ENCODE data around the gene PHTF2. TPM values are rescaled to one million over a fixed set of nuclear protein-coding genes. Genes with fewer than 3 reads are reported as not detected.
"Not testable (repeated sequence)": the region's sequence is repeated elsewhere in the genome, so short reads cannot be mapped to it uniquely, and the experiment has no call there.

Gene PHTF2
- total RNA-seq, 1 donor from 2014 or later, result 22.3 TPM

DNA sequence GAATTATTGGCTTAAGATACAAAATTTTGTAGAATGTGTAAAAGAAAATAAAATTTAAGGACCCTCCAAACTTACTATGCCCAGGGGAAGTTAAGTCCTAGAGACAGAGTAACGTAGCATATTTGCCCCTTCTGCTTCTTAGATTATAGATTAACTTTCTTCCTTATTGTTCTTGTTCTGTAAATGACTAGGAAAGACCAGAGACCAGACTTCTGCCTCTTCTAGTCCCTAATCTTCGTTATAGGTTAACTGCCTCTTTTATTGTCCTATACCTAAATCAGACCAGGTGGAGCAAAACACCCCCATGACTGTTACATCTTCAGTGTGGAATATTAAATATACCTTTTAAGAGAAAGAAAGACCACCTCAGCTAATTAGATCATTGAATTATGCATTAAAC lies 160.5 kb downstream of the PHTF2 start:
- intact Hi-C loops (cut with micrococcal nuclease), result no loop called here
- ATAC-seq (no peak), DNase-seq (no peak)

DNA sequence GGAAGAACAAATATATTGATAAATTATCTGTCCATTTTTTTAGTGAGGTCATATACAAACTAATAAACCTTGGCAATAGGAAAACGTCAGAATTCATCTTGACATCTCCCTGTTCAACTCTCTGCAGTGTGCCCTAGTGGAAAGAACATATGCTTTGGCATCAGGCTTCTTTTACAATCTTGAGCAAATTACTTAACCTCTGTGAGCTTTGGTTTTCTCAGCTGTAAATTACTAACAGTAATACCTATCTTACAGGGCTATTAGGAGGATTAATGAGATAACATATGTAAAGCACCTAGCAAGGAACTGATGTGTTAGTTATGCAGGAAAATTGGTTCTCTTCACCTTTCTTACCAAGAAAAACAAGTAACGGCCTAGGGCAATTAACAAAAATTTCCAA lies 161.8 kb downstream of the PHTF2 start:
- ATAC-seq (no peak), DNase-seq (no peak)
- intact Hi-C loops (cut with micrococcal nuclease), result no loop called here

DNA sequence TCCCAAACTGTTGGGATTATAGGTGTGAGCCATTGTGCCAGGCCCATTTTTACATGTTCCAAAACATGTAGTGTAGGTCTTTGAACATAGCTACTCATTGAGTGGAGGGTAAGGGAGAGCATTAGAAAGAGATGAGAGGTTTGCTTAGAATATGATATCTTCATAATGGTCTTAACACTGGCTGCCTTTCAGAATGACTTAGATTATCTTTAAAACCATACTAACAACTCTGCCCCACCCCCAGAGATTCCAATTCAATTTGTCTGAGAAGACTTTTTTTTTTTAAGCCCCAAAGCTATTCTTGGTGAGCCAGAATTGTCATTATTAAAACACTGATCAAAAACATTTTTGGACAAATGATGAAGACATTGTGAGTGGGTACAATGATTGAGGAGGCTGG lies 168.9 kb downstream of the PHTF2 start:
- intact Hi-C loops (cut with micrococcal nuclease), result no loop called here
- no peak for DNase-seq
- no peak for ATAC-seq

DNA sequence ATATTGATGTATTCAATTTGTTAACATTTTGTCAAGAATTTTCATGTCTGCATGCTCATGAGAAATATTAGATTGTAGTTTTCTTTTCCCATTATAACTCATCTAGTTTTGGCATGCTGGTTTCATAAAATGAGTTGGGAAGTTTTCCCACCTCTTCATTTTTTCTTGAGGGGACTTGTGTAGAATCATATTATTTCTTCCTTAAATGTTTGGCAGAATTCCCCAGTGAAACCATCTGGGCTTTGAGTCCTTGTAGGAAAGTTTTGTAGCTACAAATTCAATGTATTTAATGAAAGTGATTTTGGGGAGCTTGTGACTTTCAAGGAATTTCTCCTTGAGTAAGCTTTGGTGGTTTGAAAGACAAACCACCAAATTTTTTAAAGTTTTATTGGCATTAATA lies 173.2 kb downstream of the PHTF2 start:
- DNase-seq, result no peak
- intact Hi-C loops (cut with micrococcal nuclease), result no loop called here

DNA sequence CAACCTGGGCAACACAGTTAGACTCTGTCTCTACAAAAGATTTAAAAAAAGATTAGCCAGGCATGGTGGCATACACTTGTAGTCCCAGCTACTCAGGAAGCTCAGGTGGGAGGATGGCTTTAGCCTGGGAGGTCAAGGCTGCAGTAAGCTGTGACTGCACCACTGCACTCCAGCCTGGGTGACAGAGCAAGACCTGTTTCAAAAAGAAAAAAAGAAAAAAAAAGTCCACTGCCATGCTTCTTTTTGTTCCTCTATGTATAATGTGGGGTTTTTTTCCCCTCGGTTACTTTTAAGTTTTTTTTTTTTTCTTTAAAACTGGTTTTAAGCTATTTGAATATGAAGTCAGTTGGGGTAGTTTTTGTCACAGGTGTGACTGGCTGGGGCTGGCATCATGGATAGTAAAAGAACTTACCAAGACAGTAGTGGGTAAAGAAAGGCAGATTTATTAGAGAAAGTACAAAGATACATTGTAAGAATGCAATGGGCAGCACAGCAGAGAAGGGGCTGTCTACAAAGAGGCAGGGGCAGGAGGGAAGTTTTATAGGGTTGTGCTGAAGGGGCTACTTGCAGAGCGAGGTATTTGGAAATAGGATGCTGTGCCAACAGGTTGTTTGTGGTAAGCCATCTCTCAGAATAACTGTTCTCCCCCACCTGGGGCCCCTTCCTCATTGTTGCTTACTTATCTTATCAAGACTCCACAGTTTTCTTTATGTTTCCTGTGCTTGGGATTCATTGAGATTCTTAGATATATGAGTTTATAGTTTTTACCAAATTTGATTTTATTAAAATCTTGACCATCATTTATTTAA lies 177.3 kb downstream of the PHTF2 start:
- intact Hi-C loops (cut with micrococcal nuclease), result no loop called here
- ATAC-seq, result no peak

More for the DNA sequence above, 173.2 kb downstream of the PHTF2 start:
- no peak for ATAC-seq

DNA sequence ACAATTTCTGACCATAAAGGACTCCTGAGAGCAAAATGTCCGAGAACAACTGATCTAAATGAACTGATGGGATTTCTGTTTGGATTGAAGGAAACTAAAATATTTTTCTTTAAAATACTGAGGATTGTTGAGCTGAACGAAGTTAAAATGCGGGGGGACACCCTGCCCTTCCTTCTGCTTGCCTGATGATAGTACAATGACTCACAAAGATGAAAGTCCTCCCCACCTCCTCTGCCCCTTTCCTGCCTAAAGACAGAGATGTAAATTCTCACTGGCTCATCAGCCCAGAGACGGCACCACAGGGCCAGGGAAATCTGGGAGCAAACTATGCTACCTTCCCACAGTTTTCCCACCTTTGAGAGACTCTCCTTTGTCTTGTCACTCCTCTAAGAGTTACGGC lies 180.6 kb downstream of the PHTF2 start:
- DNase-seq (no peak), ATAC-seq (no peak)
- intact Hi-C loops (cut with micrococcal nuclease), result no loop called here

More for the DNA sequence above, 177.3 kb downstream of the PHTF2 start:
- DNase-seq, result no peak

DNA sequence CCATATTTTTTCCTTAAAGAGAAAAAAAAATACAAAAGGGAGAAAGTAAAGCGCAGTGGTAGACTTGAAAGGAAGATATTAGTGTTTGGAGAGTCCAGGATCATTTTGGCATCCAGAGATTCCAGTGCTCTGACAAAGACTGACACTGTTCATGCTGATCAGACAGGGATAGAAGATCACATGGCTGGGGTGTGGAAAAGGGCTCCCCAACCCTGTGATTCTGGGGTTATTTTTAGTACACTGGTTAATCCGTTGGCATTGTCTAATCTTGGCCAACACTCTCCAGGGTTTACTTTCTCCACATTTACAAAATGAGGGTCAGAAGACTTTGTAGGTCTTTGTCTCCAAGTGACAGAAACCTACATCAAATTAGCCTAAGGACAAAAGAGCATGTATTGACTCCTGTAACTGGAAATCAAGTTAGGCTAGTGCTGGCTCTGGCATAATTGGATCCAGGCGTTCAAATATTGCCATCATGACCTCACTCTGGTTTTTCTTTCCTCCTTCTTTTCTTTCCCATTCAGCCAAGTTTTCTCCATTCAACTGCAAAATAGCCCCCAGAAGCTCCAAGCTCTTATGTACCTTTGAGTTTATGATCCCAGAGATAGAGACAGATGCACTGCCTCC lies 181.6 kb downstream of the PHTF2 start:
- intact Hi-C loops (cut with micrococcal nuclease), result no loop called here
- DNase-seq (no peak), ATAC-seq (no peak)

DNA sequence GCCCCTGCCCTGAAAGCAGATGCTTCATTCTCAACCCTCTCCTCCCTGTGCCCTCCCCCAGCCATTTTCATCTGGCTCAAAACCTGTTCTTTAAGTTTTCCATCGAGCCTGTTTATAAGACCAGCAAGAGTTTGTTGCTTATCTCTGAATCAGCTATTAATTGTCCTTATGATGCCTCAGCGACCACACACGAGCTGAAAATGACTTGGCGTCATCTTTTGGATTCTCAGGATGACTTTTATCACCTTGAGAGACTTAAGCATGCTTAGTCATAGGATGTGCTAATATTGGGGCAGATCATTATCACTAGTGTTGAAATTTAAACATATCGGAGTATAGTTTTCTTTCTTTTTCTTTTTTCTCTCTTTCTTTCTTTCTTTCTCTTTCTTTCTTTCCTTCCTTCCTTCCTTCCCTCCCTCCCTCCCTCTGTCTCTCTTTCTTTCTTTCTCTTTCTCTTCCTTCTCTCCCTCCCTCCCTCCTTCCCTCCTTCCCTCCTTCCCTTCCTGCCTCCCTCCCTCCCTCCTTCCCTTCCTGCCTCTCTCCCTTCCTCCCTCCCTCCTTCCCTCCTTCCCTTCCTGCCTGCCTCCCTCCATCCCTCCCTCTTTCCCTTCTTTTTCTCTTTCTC lies 184.5 kb downstream of the PHTF2 start:
- DNase-seq (no peak), ATAC-seq (no peak)
- intact Hi-C loops (cut with micrococcal nuclease), result no loop called here

DNA sequence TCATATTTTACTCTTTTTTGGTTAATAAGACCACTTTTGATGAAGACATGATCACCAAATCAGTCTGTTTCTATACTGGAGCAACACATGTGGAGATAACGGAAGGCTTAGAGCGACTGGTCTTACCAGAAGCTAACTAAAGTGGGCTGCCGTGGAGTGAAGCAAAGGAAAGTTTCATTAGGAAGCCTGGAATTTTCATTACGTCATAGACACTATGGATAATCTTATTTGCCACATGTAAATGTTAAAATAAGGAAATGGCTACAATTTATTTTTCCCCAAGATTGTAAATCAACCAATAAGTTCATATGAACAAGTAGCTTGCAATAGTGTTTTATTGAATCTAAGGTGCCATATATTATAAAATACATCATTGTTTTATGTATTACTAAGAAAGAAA lies 185.4 kb downstream of the PHTF2 start:
- no peak for ATAC-seq
- intact Hi-C loops (cut with micrococcal nuclease), result no loop called here
- DNase-seq, result no peak

DNA sequence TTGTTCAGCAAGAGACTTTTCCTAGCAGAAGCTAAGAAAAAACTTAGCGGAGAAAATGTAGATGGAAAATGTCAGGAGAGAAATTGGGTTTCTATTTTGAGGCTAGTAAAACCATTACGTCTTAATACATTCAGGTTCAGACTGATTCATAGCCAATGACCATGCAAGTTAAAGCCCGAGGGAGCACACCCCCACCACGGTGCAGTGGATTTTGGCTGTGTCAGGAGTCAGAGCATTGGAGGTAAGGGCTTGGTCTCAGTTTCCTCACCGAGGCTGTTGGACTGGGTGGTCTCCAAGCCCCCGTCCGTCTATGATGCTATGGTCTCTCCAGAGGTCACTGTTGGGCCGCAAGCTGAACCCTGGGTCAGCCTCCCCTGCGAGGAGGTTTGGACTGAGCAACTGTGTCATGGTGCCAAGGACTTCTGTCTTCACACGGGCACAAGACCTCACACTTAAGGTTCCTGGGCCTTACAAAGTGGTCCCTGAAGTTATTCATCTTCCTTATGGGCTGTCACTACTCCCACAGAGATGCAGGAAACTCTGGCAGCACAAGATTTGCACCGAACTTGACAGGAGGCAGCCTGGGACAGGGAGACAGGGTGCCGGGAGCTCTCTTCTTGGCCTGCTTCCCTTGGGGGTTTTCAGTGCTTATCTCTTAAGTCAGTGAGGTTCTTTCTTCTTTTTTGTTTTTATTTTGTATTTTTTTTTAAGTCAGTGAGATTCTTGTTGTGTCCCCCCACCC lies 186.8 kb downstream of the PHTF2 start:
- ATAC-seq (no peak), DNase-seq (no peak)
- intact Hi-C loops (cut with micrococcal nuclease), result no loop called here

DNA sequence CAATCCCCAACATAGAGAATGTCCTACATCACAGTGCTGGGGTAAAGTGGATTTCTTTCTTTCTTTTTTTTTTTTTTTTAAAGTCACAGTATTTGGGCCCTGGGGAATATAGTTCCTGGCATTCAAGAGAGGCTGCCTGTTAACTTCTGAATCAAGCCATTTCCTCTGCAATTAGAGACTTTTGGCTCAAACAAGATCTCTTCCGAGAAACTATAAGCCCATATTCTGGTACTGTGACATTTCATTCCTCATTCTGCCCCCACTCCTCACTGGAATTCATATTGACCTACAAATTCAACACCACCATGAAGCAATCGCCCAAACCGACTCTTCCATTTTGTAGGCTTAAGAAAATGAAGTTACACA lies 187.4 kb downstream of the PHTF2 start:
- no peak for DNase-seq
- intact Hi-C loops (cut with micrococcal nuclease), result no loop called here
- ATAC-seq, result no peak

DNA sequence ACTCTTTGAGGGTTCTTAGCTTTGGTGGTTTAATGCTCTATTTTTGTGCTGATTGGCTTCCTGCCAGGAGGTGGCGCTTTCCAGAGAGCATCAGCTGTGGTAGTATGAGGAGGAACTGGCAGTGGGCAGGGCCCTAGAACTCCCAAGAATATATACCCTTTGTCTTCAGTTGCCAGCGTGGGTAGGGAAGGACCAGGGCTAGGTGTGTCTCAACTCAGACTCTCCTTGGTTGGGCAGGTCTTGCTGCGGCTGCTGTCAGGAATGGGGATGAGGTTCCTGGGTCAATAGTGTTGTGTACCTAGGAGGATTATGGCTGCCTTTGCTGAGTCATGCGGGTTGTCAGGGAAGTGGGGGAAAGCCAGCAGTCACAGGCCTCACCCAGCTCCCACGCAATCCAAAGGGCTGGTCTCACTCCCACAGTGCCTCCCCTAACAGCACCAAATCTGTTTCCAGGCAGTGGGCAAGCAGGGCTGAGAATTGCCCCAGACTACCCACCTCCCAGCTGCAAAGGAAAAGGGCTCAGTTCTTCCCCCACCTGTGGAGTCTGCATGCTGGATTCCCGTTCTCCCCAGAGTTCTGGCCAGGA lies 191.5 kb downstream of the PHTF2 start:
- DNase-seq (no peak), ATAC-seq (no peak)
- intact Hi-C loops (cut with micrococcal nuclease), result no loop called here

DNA sequence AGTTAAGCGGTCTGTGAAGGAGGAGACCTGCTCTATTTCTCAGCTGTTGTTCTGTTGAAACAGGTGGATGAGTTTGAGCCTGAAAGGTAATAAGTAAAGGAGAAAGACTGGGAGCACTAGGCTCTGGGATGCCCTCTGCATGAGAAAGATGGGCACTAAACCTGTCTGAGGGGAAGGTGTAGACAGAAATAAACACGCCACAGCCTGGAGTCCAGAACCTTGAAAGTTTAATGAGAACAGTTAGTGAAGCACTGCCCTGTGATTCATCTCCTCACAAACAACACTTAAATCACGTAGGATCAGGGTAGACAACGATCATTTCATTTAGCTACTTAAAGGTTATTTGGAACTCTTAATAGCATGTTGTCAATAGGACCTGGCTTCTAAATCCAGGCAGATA lies 193.1 kb downstream of the PHTF2 start:
- no peak for ATAC-seq
- intact Hi-C loops (cut with micrococcal nuclease), result no loop called here
- no peak for DNase-seq

DNA sequence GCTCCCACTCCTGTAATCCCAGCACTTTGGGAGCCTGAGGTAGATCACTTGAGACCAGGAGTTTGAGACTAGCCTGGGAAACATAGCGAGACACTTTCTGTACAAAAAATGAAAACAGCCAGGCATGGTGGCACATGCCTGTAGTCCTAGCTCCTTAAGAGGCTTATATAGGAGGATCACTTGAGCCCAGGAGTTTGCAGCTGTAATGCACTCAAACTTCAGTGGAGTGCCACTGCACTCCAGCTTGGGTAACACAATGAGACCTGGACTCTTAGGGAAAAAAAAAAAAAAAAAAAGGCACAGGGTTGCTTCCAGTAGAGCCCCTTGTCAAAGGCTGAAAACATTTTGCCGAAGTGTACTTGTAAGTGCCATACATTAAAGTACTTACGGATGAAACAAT lies 195.3 kb downstream of the PHTF2 start:
- intact Hi-C loops (cut with micrococcal nuclease), result no loop called here
- ATAC-seq, result no peak

DNA sequence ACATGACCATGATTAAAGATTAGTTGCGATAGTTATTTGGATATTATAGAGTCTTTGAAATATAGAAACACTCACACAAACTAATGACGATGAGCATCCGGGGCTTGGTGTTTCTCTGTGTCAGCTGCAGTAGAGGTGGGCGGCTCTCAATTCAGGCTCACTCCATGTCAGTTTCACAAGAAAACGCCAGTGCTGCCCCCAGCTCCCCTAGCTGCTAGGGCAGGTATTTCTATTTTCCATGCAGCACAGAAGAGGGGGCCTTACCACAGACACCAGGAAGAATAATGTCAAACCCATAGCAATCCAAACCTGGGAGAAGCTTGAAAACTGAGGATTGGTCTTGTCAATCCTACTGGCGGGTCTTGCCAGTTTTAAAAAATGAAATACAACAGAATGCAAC lies 197.1 kb downstream of the PHTF2 start:
- no peak for ATAC-seq
- intact Hi-C loops (cut with micrococcal nuclease), result no loop called here
- no peak for DNase-seq

More for the DNA sequence above, 195.3 kb downstream of the PHTF2 start:
- DNase-seq, result no peak

DNA sequence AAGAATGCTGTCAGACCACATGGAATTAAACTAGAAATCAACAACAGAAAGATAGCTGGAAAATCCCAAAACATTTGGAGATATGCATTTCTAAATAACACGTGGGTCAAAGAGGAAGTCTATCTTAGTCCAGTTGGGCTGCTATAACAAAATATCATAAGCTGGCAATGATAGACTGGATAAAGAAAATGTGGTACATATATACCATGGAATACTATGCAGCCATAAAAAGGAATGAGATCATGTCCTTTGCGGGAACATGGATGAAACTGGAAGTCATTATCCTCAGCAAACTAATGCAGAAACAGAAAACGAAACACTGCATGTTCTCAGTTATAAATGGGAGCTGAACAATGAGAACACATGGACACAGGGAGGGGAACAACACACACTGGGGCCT lies 200.6 kb downstream of the PHTF2 start:
- intact Hi-C loops (cut with micrococcal nuclease); ATAC-seq: not testable (repeated sequence)

DNA sequence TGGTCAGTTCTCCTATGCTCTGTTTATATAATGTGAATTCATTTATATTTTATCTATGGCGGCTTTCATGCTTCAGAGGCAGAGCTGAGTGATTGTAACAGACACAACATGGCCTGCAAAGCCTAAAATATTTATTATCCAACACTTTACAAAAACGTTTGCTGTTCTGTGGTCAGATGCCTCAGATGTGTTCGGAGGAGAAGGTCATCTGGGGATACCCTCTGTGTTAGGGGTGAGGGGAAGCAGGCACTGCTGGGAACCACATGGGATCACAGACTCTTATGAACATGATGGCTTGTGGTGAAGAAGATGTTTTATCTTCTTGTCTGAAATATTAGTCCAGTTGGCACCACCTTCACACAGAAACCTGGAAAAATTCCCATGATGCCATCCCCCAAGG lies 203.4 kb downstream of the PHTF2 start:
- intact Hi-C loops (cut with micrococcal nuclease), result no loop called here
- ATAC-seq, result no peak
- DNase-seq, result no peak

More for the DNA sequence above, 200.6 kb downstream of the PHTF2 start:
- not testable (repeated sequence) for DNase-seq

DNA sequence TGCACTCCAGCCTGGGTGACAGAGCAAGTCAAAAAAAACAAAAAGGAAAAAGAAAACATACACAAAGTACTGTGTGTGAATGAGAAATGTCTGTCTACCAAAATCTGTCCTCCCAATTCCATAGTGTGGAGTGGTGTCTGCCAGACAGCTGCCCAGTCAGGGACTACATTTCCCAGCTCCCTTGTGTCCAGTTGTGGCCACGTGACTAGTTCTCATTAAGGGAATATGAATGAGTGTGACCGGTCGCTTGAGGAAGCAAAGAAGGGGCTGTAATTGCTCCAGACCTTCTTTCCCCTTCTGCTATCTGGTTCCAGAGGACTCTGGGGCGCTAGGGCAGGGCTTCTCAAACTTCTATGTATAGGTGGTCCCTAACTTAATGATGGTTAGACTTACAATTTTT lies 204.1 kb downstream of the PHTF2 start:
- no peak for ATAC-seq
- DNase-seq, result no peak
- intact Hi-C loops (cut with micrococcal nuclease), result no loop called here

DNA sequence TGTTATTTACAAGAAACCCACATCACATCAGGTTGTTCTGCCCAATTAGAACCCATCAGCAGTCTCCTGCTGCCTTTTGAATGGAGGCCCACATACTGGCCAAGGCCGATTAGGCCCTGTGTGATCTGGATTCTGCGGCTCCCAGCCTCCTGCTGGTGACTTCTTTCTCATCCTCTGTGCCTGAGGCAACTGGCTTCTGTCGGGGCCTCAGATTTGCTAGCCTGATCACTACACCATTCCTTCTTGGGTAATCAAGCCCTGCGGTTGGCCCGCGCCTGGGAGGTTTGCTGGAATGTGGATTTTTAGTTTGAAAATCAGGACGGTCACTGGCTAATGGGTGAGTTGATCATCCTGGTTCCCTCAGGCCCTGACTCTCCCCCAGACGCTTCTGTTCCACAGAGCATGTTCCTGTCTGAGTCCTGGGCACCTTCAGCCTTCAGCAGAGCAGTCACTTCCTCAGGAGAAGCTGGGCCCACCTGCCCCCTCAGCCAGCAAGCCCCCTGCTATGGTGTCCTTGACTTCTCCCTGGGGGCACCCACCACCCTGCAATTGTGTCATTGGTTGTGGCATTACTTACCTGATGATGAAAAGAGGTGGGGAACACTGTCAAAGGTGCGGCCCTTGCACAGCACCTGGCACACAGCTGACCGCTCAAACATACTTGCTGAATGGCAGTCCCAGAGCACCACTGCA lies 207.6 kb downstream of the PHTF2 start:
- ATAC-seq (no peak), DNase-seq (no peak)
- intact Hi-C loops (cut with micrococcal nuclease), result no loop called here
